K562 (cell line): ENCODE measurements around the gene CRYAA. TPM values are rescaled to one million over a fixed set of nuclear protein-coding genes. Genes with fewer than 3 reads are reported as not detected.
A peak's percentile ranks its signal among the peaks of the same experiment; 100 is the strongest.
"Not testable (repeated sequence)": the region's sequence is repeated elsewhere in the genome, so short reads cannot be mapped to it uniquely, and the experiment has no call there.

Experiments
- ATAC-seq: fragments of 200-7000 bp; cut with Tn5 transposase; 3 replicates; pipeline ENCODE4 v1.9.1; 2020; ENCODE audit warnings: moderate library complexity
- BruUV-seq: library from RNA; stranded (reverse); fragments of 400-500 nt; replicated peaks from 2 replicates; lab custom pipeline; 2021; lab: Mats Ljungman, UMichigan
- CTCF ChIA-PET: fragments of 300-600 bp; formaldehyde crosslinking; extraction: SDS; loops from one replicate; lab custom pipeline; 2021; ENCODE audit warnings: low intra/inter-chr PET ratio; lab: Yijun Ruan, JAX
- POLR2A ChIA-PET: fragments of 300-600, 350-650 bp; sonication (Branson Sonifier 250); formaldehyde crosslinking; extraction: SDS; loops from one replicate; lab custom pipeline; 2021; ENCODE audit warnings: antibody characterized with exemption, inconsistent platforms; lab: Yijun Ruan, JAX
- DNase-seq, 4 experiments: peaks; one replicate each; pipeline versions ENCODE4 v3.0.0 to v3.0.0-alpha.2; 2011 to 2018; ENCODE audit warnings: low spot score in 3 of 4, mixed read lengths in 3 of 4; ENCODE audit errors: extremely low read depth in 1 of 4
- FAIRE-seq: peaks from 2 replicates; lab custom pipeline; 2011; peaks lifted over from hg19 to GRCh38; lab: Jason Lieb, UNC
- H2AFZ ChIP-seq: 2 replicates; pipeline ENCODE4 v1.6.0; 2011; ENCODE audit warnings: low read depth, low read length, control low read depth, inconsistent platforms
- H3K27ac ChIP-seq: fragments of 200-600 bp; 3 replicates; pipeline ENCODE4 v1.8.0; 2011; ENCODE audit warnings: low read depth, mild to moderate bottlenecking, control low read depth, inconsistent platforms, low read length, moderate library complexity, mixed read lengths; ENCODE audit errors: extremely low read depth
- H3K27me3 ChIP-seq, 2 experiments: fragments of 300-600 bp in 1 of 2; 2 replicates in 1 of 2; 3 replicates in 1 of 2; pipeline versions ENCODE4 v1.6.0 to v1.8.0; 2011; ENCODE audit warnings: inconsistent platforms in 2 of 2, low read length in 2 of 2, mild to moderate bottlenecking in 1 of 2, mixed read lengths in 1 of 2, moderate library complexity in 1 of 2; ENCODE audit not compliant: control insufficient read depth in 2 of 2, insufficient read depth in 2 of 2
- H3K36me3 ChIP-seq: fragments of 300-600 bp; 3 replicates; pipeline ENCODE4 v1.8.0; 2011; ENCODE audit warnings: mild to moderate bottlenecking, low read length, inconsistent platforms; ENCODE audit not compliant: control insufficient read depth, insufficient read depth
- H3K4me1 ChIP-seq, 2 experiments: fragments of 200-600 bp in 1 of 2; replicated peaks in 1 of 2; 2 replicates in 1 of 2; 3 replicates in 1 of 2; pipeline versions ENCODE4 v1.5.1 to v1.8.0; 2011; ENCODE audit warnings: inconsistent platforms in 2 of 2, low read length in 2 of 2, mild to moderate bottlenecking in 1 of 2, mixed read lengths in 1 of 2, moderate library complexity in 1 of 2; ENCODE audit not compliant: control insufficient read depth in 2 of 2, insufficient read depth in 2 of 2
- H3K4me2 ChIP-seq: 2 replicates; pipeline ENCODE4 v1.6.1; 2011; ENCODE audit warnings: low read length, control low read depth, inconsistent platforms, mixed read lengths; ENCODE audit not compliant: insufficient read depth
- H3K4me3 ChIP-seq: fragments of 200-600 bp; sonication (generic), shearing (Covaris generic); 2 replicates; pipeline ENCODE4 v1.5.1; 2016; ENCODE audit warnings: control low read depth, inconsistent platforms
- H3K79me2 ChIP-seq: fragments of 200-600 bp; 3 replicates; pipeline ENCODE4 v1.8.0; 2011; ENCODE audit warnings: low read length, inconsistent platforms; ENCODE audit not compliant: control insufficient read depth, insufficient read depth
- H3K9ac ChIP-seq, 2 experiments: 2 replicates each; pipeline versions ENCODE4 v1.6.0 to v1.6.1; 2011; ENCODE audit warnings: low read depth in 2 of 2, low read length in 2 of 2, control low read depth in 1 of 2, inconsistent platforms in 1 of 2, mild to moderate bottlenecking in 1 of 2, mixed read lengths in 1 of 2; ENCODE audit not compliant: insufficient read depth in 1 of 2
- H3K9me1 ChIP-seq: one replicate; pipeline ENCODE4 v1.6.0; 2011; ENCODE audit warnings: inconsistent platforms, mild to moderate bottlenecking, low read length, moderate library complexity; ENCODE audit not compliant: control insufficient read depth, insufficient read depth
- H3K9me3 ChIP-seq: replicated peaks from 2 replicates; pipeline ENCODE4 v1.5.1; 2011; ENCODE audit warnings: low read depth, low read length, inconsistent platforms; ENCODE audit not compliant: control insufficient read depth, insufficient read depth
- H4K20me1 ChIP-seq: replicated peaks from 2 replicates; pipeline ENCODE4 v1.6.1; 2011; ENCODE audit warnings: low read length, inconsistent platforms, mixed read lengths; ENCODE audit not compliant: control insufficient read depth, insufficient read depth
- ARHGAP35 ChIP-seq: fragments of 450-650 bp; IDR thresholded peaks from 2 replicates; pipeline ENCODE4 v1.6.1; 2018; ENCODE audit not compliant: partially characterized antibody
- HDAC1 ChIP-seq, 2 experiments: fragments of 450-650 bp; IDR thresholded peaks; 2 replicates each; pipeline ENCODE4 v1.6.1; 2016 to 2017; ENCODE audit warnings: inconsistent platforms in 1 of 2, mild to moderate bottlenecking in 1 of 2, moderate library complexity in 1 of 2
- NKRF ChIP-seq: fragments of 450-650 bp; IDR thresholded peaks from 2 replicates; pipeline ENCODE4 v1.6.1; 2016; ENCODE audit warnings: borderline replicate concordance
- PHF20 ChIP-seq: fragments of 450-650 bp; IDR thresholded peaks from 2 replicates; pipeline ENCODE4 v1.6.1; 2018; ENCODE audit not compliant: partially characterized antibody
- THRB ChIP-seq: fragments of 450-650 bp; formaldehyde crosslinking; conservative IDR thresholded peaks from 2 replicates; pipeline ENCODE4 v1.4.0; 2022; ENCODE audit warnings: mild to moderate bottlenecking, missing genetic modification characterization
- WGBS: fragments of 100-300 bp; shearing (Covaris generic); methylation state at CpG from one replicate; pipeline ENCODE4 v1.1.6; 2016; ENCODE audit warnings: low coverage, mixed read lengths; ENCODE audit not compliant: insufficient coverage; ENCODE audit errors: missing lambda C conversion rate; 5-methylcytosine and 5-hydroxymethylcytosine counted together
- in situ Hi-C: fragments of 300-500 bp; cut with MboI; formaldehyde crosslinking; loops from 4 replicates; pipeline ENCODE4 v1.15.0; 2018; ENCODE audit warnings: inconsistent platforms, mixed read lengths
- intact Hi-C: fragments of 100-400 bp; cut with micrococcal nuclease; formaldehyde crosslinking; loops from 2 replicates; pipeline ENCODE4 v1.14.2; 2022
- polyA plus RNA-seq, 8 experiments: library from polyadenylated mRNA; depleted of rRNA in 4 of 8; stranded (reverse) in 5 of 8; unstranded in 3 of 8; fragments of >200 nt; fragmentation: Nextera tagmentation in 2 of 8; fragmentation: Illumina TruSeq in 1 of 8; extraction: Ambion mirVana in 2 of 8; extraction: Trizol in 1 of 8; gene quantifications; 2 replicates each; pipeline versions ENCODE4 v1.2.1 to v1.2.3, GENCODE V29; 2011 to 2014; ENCODE audit warnings: inconsistent platforms in 1 of 8, missing spikeins in 1 of 8
- total RNA-seq, 7 experiments: library from RNA; depleted of rRNA in 6 of 7; stranded (reverse); fragments of >200 nt in 6 of 7; fragmentation: Illumina TruSeq in 2 of 7; extraction: Trizol in 2 of 7; gene quantifications; 2 replicates each; pipeline versions ENCODE4 v1.2.1 to v1.2.3, GENCODE V29; 2011 to 2021; ENCODE audit warnings: low replicate concordance in 1 of 7

Gene CRYAA
- total and polyA plus RNA-seq, 9 of the 15 experiments (the other 6 are each of a cell fraction or from before 2014, with no cell fraction given) = not detected

DNA sequence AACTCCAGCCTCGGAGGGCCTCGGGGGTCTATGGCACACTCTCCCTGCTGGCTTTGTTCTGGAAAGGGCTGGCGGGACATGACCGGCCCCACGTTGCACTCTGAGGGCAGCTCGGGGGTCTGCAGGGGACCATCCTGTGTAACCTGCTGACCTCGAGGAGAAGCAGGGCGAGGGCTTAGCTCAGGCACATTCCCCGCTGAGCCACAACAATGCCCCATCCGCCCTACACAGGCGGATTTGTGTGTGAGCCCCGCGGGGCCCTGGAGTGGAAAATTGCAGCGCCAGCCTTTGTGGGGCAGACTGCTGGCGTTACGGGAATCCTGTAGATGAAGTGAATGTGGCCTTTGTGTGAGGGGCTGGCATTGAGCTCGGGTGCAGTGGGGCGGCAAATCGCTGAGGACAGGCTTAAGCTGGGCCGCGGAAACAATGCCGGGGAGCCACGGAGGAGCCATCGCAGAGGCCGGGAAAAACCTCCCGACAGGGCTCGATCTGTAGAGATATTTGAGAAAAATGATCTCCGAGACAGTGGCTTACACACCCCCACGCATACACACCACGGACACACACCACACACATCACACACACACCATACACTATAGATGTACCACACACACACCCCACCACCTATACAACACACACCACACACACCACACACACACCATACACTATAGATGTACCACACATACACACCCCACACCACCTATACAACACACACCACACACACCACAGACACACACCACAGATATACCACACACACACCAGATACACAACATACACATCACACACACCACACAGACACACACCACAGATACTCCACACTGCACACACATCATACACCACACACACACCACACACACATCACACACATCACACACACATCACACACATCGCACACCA is 9.3 kb upstream of the CRYAA start:
- H4K20me1 ChIP-seq, ATAC-seq, DNase-seq, H3K36me3 ChIP-seq, H3K27me3 ChIP-seq, H3K4me3 ChIP-seq, H3K4me2 ChIP-seq, H3K4me1 ChIP-seq, H3K9me1 ChIP-seq, H3K79me2 ChIP-seq, H2AFZ ChIP-seq, POLR2A ChIA-PET, BruUV-seq, H3K27ac ChIP-seq, CTCF ChIA-PET, intact Hi-C loops, H3K9ac ChIP-seq, H3K9me3 ChIP-seq: not testable (repeated sequence)
- TF ChIP-seq HDAC1 (IDR thresholded peaks at IDR 0.05) (peak in 1 of 2 experiments; percentile 29; a peak in 1 of 4 replicates), THRB (CRISPR knock-in tag) (0 out of 2 replicates have a peak, but pooled peaks have one; percentile 36), ARHGAP35 (peak; percentile 69), NKRF (peak; percentile 40; the same call in 1 of the 2 replicates), PHF20 (peak; percentile 42)
- in situ Hi-C loops = loop anchor here (25.0 kb wide), 1 partner anchor 478 kb away; no protein-coding TSS in a partner anchor
- WGBS = no CpG with 5 or more reads among the region's 31 CpGs
- peak; percentile 94 for FAIRE-seq

- intact Hi-C loops, H3K9ac ChIP-seq, H3K27ac ChIP-seq, H3K4me1 ChIP-seq, H3K4me3 ChIP-seq, BruUV-seq, POLR2A ChIA-PET, H2AFZ ChIP-seq, H3K4me2 ChIP-seq, H4K20me1 ChIP-seq, H3K27me3 ChIP-seq, ATAC-seq, H3K79me2 ChIP-seq, CTCF ChIA-PET, H3K36me3 ChIP-seq, H3K9me3 ChIP-seq, H3K9me1 ChIP-seq, DNase-seq: not testable (repeated sequence)
- peak; percentile 55 for FAIRE-seq
- no CpG with 5 or more reads among the region's 24 CpGs for WGBS
- in situ Hi-C loops = loop anchor here (25.0 kb wide), 1 partner anchor 475 kb away; no protein-coding TSS in a partner anchor
Measured at GRCh38 chr21:43161826-43162707, 6.7 kb upstream of the CRYAA start.
